ENCODE results near the gene TXNL4A.

Gene TXNL4A

GRCh38 chr18:79949697-79950487, 38.5 kb downstream of the TXNL4A start:
- no peak for DNase-seq (ENCODE audit: low read depth in 1 of 2, low spot score in 1 of 2)

- DNase-seq (ENCODE audit: low read depth in 1 of 2, low spot score in 1 of 2) = no peak
These were observed 39.5 kb downstream of the TXNL4A start for GRCh38 chr18:79948719-79949411.

GRCh38 chr18:79947881-79948610, 40.3 kb downstream of the TXNL4A start:
- no peak for DNase-seq (ENCODE audit: low read depth in 1 of 2, low spot score in 1 of 2)

GRCh38 chr18:79947054-79947755, 41.2 kb downstream of the TXNL4A start:
- DNase-seq (ENCODE audit: low read depth in 1 of 2, low spot score in 1 of 2) = no peak

GRCh38 chr18:79945118-79946042, 43.0 kb downstream of the TXNL4A start:
- no peak for DNase-seq (ENCODE audit: low read depth in 1 of 2, low spot score in 1 of 2)

GRCh38 chr18:79944746-79945117, 43.6 kb downstream of the TXNL4A start:
- no peak for DNase-seq (ENCODE audit: low read depth in 1 of 2, low spot score in 1 of 2)

- no peak for DNase-seq (ENCODE audit: low read depth in 1 of 2, low spot score in 1 of 2)
These were observed 44.1 kb downstream of the TXNL4A start for GRCh38 chr18:79944126-79944731.

GRCh38 chr18:79943608-79944125, 44.7 kb downstream of the TXNL4A start:
- DNase-seq (ENCODE audit: low read depth in 1 of 2, low spot score in 1 of 2) = no peak

- no peak for DNase-seq (ENCODE audit: low read depth in 1 of 2, low spot score in 1 of 2)
These were observed 45.4 kb downstream of the TXNL4A start for GRCh38 chr18:79942786-79943607.

GRCh38 chr18:79942211-79942610, 46.2 kb downstream of the TXNL4A start:
- DNase-seq (ENCODE audit: low read depth in 1 of 2, low spot score in 1 of 2) = no peak

- DNase-seq (ENCODE audit: low read depth in 1 of 2, low spot score in 1 of 2) = no peak
These were observed 46.8 kb downstream of the TXNL4A start for GRCh38 chr18:79941473-79942119.

GRCh38 chr18:79940814-79941472, 47.4 kb downstream of the TXNL4A start:
- DNase-seq (ENCODE audit: low read depth in 1 of 2, low spot score in 1 of 2) = no peak

GRCh38 chr18:79940126-79940813, 48.1 kb downstream of the TXNL4A start:
- no peak for DNase-seq (ENCODE audit: low read depth in 1 of 2, low spot score in 1 of 2)

- DNase-seq (ENCODE audit: low read depth in 1 of 2, low spot score in 1 of 2) = no peak
These were observed 49.3 kb downstream of the TXNL4A start for GRCh38 chr18:79939096-79939495.

GRCh38 chr18:79938196-79938595, 50.2 kb downstream of the TXNL4A start:
- no peak for DNase-seq (ENCODE audit: low read depth in 1 of 2, low spot score in 1 of 2)

- DNase-seq (ENCODE audit: low read depth in 1 of 2, low spot score in 1 of 2) = no peak
These were observed 51.1 kb downstream of the TXNL4A start for GRCh38 chr18:79937103-79937860.

All from activated CD4-positive, alpha-beta T cell treated with anti-CD3 and anti-CD28 coated beads, Interleukin-2, amount 50 U/mL, for 24 hours (primary cell).